Measurements from ENCODE around the gene PAPPA.

- no peak for TF ChIP-seq CTCF (conservative IDR thresholded peaks at IDR 0.05; ENCODE audit: low read length)
- no peak for TF ChIP-seq EZH2phosphoT487 (IDR thresholded peaks at IDR 0.05; ENCODE audit: borderline replicate concordance, low read depth, low read length)
Measured at GRCh38 chr9:116172216-116172615, 18.6 kb downstream of the PAPPA start.
